GM19043 (cell line): ENCODE results near the gene ZNF574.

Experiments
- ATAC-seq: cut with Tn5 transposase; IDR thresholded peaks from one replicate; pipeline ENCODE4 v1.9.1; 2021; ENCODE audit warnings: low read depth; ENCODE audit not compliant: unreplicated experiment

The ZNF574 gene

DNA sequence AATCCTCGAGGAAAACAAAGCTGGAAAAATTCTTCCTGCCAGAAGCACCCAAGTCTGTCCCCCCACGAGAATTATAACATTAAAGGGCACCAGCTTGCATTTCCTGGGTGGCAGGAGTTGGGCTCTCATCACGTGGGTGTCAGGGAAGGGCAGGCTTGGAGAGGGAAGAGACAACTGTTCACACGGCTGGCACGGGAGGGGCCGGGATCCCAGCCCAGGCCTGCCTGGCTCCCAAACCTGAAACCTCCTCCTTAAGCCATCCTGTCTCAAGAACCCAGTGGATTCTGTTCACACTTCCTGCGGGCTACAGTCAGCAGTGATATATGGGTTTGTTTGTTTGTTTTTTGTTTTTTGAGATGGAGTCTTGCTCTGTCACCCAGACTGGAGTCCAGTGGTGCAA, 18.1 kb upstream of the ZNF574 start:
- ATAC-seq = no peak

DNA sequence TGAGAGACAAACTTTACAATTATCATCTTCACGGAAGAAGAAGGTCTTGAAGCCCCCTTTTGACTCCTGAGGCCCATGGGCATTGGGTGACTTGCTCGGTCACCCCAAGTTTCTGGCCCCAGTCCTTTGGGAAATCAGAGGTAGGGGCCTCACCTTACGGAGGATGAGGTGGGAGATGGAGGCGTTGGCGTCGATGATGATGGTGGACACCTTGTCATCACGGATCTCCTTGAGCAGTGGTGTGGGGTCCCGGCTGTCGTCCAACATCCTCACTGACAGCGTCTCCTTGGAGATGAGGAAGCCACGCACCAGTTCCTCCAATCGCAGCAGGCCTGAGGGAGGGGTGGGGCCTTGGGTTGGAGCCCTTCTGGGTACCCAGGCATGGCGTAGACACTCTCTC, 16.8 kb upstream of the ZNF574 start:
- no peak for ATAC-seq

DNA sequence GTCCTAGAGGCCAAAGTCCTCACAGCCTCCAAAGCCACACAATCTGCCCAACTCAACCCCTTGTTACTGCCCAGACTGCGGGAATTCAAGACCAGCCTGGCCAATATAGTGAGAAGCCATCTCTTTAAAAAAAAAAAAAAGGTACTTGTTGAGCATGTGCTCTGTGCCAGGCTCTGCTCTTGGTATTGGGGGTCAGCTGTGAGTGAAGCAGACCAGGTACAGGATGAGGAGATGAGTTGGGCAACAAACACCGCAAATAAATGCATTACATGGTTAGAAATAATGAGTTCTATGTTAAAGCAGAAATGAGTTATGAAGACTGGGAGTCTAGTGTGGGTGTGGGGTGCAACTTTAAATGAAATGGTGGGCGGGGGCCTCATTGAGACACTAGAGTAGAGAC, 15.8 kb upstream of the ZNF574 start:
- ATAC-seq = no peak

DNA sequence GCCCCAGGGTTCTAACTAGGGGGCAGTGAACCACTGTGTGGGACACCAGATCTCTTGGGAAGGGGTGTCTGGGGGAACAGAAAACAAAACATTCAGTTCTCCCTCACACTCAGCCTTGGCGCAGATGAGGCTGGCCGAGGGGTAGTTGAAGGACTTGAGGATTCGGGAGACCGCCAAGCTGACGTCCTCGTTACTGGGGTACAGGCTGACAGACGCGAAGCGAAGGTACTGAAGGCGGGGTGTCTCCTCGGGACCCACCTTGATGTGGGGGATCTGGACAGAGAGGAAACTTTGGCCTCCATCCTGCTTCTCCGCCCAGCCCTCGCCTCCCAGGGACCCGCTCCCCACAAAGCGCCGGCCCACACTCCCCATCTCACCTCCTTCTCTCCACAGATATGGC, 13.6 kb upstream of the ZNF574 start:
- no peak for ATAC-seq

DNA sequence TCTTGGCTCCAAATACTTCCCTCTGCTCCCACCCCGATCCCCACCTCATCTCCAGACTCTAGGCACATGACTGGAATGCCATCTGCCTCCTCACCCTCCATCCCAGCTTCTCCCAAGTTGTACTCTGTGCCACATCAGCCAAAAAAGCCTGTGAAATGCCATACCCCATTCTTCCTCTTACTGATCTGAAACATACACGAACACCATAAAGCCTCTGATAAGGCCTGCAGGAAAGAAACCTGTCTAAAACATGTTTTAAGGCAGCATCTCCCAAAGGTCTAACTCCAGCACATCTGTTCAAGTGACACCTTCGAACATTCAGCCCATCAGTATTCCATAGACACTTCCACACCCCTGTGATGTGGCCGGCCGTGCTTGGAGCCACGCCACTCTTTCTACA, 11.5 kb upstream of the ZNF574 start:
- ATAC-seq = no peak

DNA sequence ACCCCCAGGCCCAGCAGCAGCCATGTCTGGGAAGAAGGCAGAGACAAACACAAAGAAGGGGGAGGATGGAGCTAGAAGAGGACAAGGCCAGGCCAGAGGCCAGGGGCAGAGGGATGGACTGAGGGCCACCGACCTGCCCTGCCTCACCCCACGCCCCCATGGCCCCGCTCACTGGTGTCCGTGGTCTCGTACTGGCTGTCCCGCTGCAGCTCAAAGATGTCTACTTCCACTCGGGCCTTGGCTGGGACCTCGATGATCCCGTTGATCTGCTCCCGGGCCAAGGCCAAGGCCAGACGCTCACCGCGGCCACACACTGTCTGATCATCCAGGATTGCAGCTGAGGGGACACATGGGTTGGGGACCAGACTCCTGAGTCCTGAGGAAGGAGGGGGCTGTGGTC, 10.9 kb upstream of the ZNF574 start:
- ATAC-seq = no peak

DNA sequence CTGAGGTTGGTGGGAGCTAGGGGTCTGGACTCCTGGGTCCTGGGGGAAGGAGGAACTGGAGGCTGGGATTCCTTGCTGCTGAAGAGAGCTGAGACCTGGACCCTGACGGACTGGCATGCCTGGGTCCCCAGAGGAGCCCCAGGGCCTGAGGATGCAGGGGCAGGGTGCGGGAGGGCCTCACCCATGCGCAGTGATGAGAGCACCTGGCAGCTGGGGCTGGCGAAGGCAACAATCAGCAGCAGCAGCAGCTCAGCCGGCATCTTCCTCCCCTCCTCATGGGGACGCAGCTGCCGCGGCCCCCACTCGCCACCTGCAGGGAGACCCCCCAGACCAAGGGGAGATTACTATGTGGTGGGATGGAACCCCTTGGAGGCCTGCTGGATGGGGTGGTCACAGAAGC, 10.5 kb upstream of the ZNF574 start:
- ATAC-seq = no peak

DNA sequence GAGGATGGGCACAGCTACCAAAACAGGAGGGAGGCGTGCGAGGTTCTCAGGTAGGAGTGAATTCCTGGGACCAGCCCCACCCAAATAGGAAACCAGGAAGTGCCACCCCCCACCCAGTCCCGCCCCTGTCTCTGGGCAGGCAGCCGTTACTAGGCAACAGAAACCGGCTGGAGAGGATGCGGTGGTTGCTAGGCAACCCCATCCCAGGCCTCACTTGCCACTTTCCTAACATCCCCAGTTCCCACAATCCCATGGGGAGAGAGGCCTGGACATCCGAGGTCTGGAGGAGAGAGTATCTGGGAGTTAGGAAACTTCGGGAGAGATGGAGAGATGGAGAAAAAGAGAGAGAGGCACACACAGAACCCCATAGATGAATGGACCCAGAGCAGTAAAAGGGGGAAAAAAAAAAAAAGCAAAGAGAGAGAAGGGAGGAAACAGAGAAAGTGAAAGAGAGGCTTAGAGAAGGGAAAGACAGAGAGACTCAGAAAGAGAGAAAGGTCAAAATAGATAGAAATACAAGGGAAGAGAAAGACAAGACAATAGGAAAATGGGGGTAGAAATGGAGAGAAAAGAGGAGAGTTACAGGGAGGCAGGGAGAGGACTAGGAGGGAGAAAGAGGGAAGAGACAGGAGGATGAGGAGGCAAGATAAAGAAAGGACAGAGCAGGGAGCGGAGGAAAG, 9.8 kb upstream of the ZNF574 start:
- ATAC-seq = no peak

DNA sequence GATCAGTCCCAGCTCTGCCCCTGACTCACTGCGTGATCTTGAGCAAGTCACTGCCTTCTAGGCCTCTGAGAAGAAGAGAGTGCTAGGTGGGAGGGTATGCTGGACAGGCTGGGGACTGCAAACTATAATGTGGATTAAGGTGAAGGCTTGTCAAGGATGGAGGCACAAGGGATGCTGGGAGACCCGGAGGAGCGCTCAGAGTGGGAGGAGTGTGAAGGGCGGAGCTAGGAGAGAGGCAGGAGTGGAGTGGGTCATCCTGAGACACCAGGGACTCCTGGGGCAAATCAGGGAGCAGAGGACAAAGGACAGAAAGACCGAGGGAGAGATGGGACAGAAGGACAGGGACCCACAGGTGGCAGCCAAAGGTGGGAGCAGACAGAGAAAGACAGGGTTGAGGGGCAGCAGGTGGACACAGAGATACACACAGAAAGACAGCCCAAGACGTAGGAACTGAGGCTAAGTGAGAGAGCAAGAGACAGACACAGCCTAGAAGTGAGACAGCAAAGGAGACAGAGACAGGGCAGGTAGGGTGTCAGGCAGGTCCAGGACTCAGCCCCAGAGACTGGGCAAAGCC, 8.6 kb upstream of the ZNF574 start:
- no peak for ATAC-seq

DNA sequence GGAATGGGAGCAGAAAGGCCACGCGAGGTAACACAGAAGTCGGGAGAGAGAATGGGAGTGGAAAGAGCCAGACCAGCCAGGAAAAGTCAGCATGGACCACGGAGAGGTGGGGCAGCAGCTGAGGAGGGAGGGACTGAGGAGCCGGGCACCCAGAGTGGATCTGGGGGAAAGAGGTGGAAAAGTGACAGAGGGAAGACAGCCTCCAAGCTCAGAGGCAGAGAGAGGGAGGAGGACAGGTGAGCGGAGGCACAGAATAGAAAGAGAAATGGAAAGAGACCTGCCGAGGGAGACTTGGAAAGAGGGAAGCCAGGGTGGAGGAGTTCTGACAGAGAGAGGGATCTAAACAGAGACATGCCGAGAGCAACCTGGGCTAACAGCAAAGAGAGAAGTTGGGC, 7.6 kb upstream of the ZNF574 start:
- no peak for ATAC-seq

DNA sequence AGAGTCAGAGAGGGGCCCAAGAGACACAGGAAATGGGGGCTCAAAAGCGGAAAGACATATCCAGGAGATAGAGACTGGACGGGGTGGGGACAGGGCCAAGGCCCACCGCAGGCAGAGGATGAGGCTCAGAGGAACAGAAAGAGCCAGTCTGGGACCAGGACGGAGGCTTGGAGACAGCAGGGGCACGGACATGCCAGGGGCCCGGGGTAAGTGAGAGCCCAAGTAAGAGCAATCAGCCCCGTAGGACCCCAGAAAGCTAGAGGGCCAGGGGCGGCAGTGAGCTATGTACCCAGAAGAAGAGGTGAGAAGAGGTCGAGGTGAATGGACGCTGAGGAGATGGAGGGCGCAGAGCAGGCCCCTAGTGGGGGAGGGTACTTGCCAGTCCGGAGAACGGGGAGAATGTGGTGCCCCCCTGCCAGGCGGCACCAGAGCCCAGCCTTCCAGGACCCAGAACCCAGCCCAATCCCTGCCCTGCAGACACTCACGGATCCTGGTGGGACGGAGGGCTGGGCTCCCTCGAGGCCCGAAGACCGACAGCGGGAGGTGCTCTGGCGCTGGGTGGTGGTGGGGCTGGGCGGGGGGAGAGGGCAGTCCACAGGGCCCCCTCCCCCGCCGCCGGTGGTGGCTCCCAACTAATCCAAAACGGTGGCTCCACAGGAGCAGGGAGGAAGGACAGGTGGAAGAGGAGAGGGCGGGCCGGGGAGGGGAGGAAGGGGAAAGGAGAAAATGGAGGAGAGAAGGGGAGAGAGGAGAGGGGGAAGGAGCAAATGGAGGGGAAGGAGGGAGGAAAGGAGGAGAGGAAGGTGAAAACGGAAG, 7.0 kb upstream of the ZNF574 start:
- no peak for ATAC-seq

DNA sequence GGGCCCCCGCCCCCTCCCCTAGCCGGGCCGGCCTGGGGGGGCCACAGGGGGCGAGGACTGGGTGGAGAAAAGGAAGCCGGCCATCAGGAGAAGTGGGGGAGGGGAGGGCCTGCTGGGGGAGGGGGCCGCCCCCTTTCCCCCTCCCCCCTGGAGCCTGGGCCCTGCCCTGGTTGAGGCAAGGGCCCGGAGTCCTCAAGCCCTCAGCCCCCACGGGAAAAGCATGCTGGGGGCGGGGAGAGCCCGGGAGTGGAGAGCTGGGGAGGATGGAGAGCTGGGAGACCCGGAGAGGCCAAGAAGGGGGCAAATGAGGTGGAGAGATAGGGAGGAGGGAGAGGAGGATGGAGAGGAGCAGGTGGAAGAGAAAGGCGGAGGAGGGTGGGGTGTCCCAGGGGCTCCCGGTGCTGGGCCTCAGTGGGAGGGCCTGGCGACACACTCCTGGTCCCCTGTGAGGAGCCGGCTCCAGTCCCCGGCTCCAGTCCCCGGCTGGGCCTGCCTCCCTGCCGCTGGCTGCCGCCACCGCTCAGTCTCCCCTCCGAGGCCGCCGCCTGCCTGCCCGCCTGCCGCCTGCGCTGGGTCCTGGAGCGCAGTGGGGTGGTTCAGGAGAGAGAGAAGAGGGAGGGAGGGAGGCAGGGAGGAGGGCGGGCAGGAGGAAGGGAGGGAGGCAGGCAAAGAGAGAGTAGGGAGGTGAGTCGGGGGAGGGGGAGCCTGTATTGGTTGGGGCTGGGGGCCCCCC, 6.2 kb upstream of the ZNF574 start, which contains the start of gene GRIK5:
GRIK5 (minus strand) TSS at position 588 of the 733 bp plus-strand sequence. CDS start 4,436 bp downstream, outside the sequence.
- ATAC-seq = no peak

DNA sequence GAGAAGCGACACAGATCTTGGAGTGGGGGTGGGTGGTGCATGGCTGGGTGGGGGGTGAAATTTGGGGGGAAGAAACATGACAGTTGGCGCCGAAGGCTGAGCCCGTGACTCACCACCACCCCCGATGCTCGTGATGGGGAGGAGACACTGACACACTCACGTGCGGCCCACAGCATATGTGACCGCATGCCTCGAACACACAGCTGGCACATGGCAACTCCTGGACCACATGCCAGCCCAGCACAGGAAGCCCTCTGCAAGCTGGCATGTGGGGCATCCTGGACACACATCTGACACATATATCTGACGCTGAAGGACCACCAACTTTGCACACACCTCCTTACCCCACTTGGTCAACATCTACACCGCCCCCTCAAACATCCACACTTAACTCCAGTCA, 4.7 kb upstream of the ZNF574 start:
- ATAC-seq = no peak

DNA sequence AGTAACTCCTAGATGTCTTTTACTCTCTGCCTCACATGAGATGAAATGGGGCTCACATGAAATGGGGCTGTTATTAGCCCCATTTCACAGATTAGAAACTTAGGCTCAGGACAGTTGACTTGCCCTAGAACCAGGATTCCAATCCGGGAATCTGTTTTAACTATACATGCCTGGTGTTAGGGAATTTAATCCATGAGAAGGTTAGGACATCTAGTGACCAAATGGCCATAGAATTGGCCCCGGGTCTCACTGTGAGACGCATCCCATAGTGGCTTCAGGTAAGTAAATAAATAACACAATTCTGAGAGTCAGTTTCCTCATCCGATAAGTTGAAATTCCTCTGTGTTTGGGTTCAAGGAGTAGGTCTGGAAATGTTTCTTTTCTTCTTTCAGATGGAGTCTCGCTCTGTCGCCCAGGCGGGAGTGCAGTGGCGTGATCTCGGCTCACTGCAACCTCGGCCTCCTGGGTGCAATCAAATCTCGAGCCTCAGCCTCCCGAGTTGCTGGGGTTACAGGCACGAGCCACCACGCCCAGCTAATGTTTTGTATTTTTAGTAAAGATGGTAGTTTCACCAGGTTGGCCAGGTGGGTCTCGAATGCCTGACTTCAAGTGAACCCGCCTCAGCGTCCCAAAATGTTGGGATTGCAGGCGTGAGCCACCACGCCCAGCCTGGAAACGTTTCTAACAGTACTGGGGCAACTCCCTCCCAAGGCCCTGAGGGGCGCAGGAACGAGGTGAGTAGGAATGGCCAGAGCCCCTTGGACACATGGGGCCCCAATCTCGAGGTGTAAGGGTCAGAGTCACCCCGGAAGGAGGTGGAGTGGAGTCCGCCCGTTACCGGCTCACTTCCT, 1.2 kb upstream of the ZNF574 start:
- ATAC-seq = no peak

DNA sequence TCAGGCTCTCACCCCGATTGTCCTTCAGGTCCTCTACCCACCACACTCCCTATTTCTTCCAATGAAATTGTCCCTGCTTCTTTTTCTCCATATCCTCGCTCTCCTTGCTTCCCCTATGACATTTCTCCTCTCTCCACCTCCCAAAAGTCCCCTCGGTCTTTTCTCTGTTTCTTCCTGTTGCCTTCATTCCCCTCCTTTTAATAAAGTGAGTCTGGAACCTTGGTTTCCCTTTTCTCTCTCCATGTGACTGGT, 676 bp upstream of the ZNF574 start:
- no peak for ATAC-seq

DNA sequence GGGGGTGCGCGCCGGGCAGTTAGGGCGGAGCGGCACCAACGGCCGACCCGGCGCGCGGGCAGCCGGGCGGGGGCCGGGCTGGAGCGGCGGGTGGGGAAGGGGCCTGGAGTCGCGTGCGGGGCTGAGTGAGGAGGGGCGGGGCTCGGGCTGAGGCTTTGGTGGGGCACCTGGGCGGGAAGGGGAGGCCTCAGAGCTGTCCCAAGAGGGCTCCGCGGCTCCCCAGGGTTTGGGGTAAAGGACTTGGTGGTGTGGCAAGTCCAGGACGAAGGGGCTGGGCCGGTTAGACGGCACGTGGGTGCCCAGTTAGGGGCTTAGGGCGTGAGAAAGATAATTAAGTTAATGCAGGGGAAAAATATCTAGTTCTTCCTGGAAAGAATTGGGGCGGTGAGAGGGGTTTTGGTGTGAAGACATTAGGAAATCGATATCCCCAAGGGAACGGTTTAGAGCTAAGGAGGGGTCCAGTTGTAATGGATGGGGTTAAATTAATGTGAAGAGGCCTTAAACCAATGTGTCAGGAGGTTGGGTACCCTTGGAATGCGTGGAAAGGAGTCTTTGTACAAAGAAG, 496 bp downstream of the ZNF574 start:
- no peak for ATAC-seq

DNA sequence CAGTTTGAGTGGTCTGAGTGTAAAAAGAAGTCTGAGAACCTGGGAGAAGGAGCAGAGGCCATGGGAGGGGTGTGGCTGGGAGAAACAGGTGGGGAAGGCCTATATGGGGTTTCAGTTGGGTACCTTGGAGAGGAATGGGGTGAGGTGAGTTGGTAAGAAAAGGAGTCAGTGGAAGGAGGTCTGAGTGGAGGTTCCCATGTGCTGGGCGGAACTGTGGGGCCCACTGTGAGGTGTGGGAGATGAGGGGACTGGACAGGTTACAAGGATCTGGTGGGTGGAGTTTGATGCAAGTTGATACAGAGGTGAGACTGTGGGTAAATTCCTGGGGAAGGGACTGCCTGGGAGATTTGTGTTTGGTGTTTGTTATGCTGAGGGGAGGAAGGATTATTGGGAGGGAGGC, 2.1 kb downstream of the ZNF574 start:
- ATAC-seq = no peak

DNA sequence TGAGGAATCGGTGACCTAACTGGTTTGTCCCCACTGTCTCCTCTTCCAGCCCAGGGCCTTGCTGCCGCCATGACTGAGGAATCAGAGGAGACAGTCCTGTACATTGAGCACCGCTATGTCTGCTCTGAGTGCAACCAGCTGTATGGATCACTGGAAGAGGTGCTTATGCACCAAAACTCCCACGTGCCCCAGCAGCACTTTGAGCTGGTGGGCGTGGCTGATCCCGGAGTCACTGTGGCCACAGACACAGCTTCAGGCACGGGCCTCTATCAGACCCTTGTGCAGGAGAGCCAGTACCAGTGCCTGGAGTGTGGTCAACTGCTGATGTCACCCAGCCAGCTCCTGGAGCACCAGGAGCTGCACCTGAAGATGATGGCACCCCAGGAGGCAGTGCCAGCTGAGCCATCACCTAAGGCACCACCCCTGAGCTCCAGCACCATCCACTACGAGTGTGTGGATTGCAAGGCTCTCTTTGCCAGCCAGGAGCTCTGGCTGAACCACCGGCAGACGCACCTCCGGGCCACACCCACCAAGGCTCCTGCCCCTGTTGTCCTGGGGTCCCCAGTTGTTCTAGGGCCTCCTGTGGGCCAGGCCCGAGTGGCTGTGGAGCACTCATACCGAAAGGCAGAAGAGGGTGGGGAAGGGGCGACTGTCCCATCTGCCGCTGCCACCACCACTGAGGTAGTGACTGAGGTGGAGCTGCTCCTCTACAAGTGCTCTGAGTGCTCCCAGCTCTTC, 2.7 kb downstream of the ZNF574 start:
- ATAC-seq = no peak

DNA sequence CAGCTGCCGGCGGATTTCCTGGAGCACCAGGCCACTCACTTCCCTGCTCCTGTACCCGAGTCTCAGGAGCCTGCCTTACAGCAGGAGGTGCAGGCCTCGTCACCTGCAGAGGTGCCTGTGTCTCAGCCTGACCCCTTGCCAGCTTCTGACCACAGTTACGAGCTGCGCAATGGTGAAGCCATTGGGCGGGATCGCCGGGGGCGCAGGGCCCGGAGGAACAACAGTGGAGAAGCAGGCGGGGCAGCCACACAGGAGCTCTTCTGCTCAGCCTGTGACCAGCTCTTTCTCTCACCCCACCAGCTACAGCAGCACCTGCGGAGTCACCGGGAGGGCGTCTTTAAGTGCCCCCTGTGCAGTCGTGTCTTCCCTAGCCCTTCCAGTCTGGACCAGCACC, 3.3 kb downstream of the ZNF574 start:
- no peak for ATAC-seq
